Stimulated activated CD8-positive, alpha-beta memory T cell treated with anti-CD3 and anti-CD28 coated beads, Interleukin-12 subunit alpha, Interleukin-12 subunit beta, amount 100 ng/mL, for 1 hour (primary cell): ENCODE data around the gene ZNF600.
"Not testable (repeated sequence)": the region's sequence is repeated elsewhere in the genome, so short reads cannot be mapped to it uniquely, and the experiment has no call there.

ENCODE experiments used
- DNase-seq: peaks from one replicate; pipeline ENCODE4 v3.0.0-alpha.2; 2020; ENCODE audit warnings: low read depth

ZNF600 gene

DNA sequence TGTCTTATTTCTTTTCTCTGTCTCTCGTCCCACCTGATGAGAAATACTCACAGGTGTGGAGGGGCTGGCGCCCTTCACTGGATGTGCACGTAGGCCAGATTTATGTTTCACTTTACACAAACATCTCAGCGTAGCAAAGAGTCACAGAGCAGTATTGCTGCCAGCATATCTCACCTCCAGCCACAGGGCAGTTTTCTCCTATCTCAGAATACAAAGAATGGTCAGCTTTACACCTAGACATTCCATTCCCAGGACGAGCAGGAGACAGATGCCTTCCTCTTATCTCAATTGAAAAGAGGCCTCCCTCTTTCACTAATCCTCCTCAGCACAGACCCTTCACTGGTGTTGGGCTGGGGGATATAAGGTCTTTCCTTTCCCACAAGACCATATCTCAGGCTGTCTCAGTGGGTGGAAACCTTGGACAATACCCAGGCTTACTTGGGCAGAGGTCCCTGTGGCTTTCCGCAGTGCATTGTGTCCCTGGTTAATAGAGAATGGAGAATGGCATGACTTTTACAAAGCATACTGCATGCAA, 44.6 kb downstream of the ZNF600 start:
- no peak for DNase-seq

DNA sequence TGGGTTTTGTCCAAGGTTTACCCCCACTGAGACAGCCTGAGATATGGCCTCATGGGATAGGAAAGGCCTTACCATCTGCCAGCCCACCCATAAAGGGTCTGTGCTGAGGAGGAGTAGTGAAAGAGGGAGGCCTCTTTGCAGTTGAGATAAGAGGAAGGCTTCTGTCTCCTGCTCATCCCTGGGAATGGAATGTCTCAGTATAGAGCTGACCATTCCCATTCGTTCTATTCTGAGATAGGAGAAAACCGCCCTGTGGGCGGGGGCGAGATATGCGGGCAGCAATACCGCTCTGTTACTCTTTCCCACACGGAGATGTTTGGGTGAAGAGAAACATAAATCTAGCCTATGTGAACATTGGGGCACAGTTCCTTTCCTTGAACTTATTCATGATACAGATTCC, 45.2 kb downstream of the ZNF600 start:
- not testable (repeated sequence) for DNase-seq

- no peak for DNase-seq
Observed at GRCh38 chr19:52739576-52739975, 47.0 kb downstream of the ZNF600 start.

DNA sequence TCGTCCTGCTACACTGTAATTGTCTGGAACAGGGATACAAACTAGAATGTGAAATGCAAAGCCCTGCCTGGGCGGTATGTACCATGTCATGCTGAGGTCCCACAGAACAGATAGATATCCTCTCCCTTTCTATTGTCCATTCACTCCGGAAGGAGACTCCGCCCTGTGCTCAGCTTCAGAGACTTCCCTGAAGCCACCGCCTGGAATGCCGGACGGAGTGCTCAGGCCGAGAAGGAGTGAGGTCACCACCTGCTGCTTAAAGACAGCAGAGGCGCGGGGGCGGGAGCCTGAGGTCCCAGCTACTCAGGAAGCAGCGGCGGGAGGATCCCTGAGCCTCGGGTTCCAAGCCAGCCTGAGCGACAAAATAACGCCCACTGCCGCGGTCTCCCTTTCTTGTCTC, 50.9 kb downstream of the ZNF600 start:
- DNase-seq: no peak

GRCh38 chr19:52734893-52735661, 51.5 kb downstream of the ZNF600 start, which contains the start of gene ZNF611:
TSS of gene ZNF611 (minus strand) at chr19:52735044. CDS start at chr19:52715894, 19,150 bp downstream.
- DNase-seq: peak; percentile 100

GRCh38 chr19:52734331-52734892, 52.2 kb downstream of the ZNF600 start:
- no peak for DNase-seq

- not testable (repeated sequence) for DNase-seq
Observed at GRCh38 chr19:52726051-52726450, 60.5 kb downstream of the ZNF600 start.

GRCh38 chr19:52725528-52725961, 61.0 kb downstream of the ZNF600 start:
- no peak for DNase-seq

GRCh38 chr19:52724701-52725514, 61.7 kb downstream of the ZNF600 start:
- DNase-seq: no peak

DNA sequence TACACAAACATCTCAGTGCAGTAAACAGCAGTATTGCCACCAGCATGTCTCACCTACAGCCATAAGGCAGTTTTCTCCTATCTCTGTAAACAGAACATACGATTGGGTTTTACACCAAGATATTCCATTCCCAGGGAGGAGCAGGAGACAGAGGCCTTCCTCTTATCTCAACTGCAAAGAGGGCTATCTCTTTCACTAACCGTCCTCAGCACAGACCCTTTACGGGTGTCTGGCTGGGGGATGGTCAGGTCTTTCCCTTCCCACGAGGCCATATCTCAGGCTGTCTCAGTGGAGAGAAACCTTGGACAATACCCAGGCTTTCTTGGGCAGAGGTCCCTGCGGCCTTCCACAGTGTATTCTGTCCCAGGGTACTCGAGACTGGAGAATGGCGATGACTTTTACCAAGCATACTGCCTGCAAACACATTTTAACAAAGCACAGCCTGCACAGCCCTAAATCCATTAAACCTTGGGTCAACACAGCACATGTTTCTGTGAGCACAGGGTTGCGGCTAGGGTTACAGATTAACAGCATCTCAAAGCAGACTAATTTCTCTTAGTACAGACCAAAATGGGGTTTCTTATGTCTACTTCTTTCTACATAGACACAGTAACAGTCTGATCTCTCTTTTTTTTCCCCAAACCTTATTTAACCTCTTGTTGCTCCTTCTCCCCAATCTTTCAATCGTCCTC, 62.5 kb downstream of the ZNF600 start:
- not testable (repeated sequence) for DNase-seq

- no peak for DNase-seq
Observed at GRCh38 chr19:52722062-52723003, 64.3 kb downstream of the ZNF600 start.

- DNase-seq: not testable (repeated sequence)
Observed at GRCh38 chr19:52720541-52720940, 66.0 kb downstream of the ZNF600 start.

DNA sequence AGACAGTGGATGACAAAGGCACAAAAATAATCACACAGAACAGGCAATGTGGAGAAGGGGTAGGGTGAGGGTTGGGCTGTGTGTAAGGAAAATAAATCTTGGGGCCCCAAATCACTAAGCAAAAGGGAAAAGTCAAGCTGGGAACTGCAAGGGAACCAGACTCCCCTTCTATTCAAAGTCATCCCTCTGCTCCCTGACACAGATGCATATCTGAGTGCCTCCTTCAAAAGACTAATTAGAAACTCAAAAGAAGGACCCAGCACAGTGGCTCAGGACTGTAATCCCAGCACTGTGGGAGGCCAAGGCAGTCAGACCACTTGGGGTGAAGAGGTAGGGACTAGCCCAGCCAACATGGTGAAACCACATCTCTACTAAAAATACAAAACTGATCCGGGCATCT, 70.1 kb downstream of the ZNF600 start:
- DNase-seq: no peak

- peak; percentile 15 for DNase-seq
Observed at GRCh38 chr19:52715902-52716301, 70.7 kb downstream of the ZNF600 start.

- DNase-seq: not testable (repeated sequence)
Observed at GRCh38 chr19:52715330-52715729, 71.3 kb downstream of the ZNF600 start.
